CD4-positive, alpha-beta T cell treated with Interleukin-15 for 1 hour (primary cell): ENCODE results near the gene CACNA1I.

Experiments
- DNase-seq: peaks from one replicate; pipeline ENCODE4 v3.0.0-alpha.2; 2020

Gene CACNA1I

GRCh38 chr22:39671936-39672335 is 101.4 kb downstream of the CACNA1I start:
- DNase-seq: no peak

- no peak for DNase-seq
Observed at GRCh38 chr22:39674536-39674935, 104.0 kb downstream of the CACNA1I start.

GRCh38 chr22:39675947-39676346 is 105.4 kb downstream of the CACNA1I start:
- no peak for DNase-seq

- DNase-seq: no peak
Observed at GRCh38 chr22:39677967-39678366, 107.4 kb downstream of the CACNA1I start.

GRCh38 chr22:39678862-39679490 is 108.4 kb downstream of the CACNA1I start:
- DNase-seq: no peak

GRCh38 chr22:39679652-39680051 is 109.1 kb downstream of the CACNA1I start:
- DNase-seq: no peak

- DNase-seq: no peak
Observed at GRCh38 chr22:39680486-39680885, 109.9 kb downstream of the CACNA1I start.

GRCh38 chr22:39681038-39681861 is 110.7 kb downstream of the CACNA1I start:
- no peak for DNase-seq

- no peak for DNase-seq
Observed at GRCh38 chr22:39682994-39683393, 112.4 kb downstream of the CACNA1I start.

- DNase-seq: no peak
Observed at GRCh38 chr22:39683639-39684038, 113.1 kb downstream of the CACNA1I start.

- no peak for DNase-seq
Observed at GRCh38 chr22:39684702-39685281, 114.2 kb downstream of the CACNA1I start.

GRCh38 chr22:39685336-39686177 is 115.0 kb downstream of the CACNA1I start:
- no peak for DNase-seq

GRCh38 chr22:39686178-39686620 is 115.6 kb downstream of the CACNA1I start:
- DNase-seq: no peak

- DNase-seq: no peak
Observed at GRCh38 chr22:39686776-39687525, 116.4 kb downstream of the CACNA1I start.

- DNase-seq: no peak
Observed at GRCh38 chr22:39688186-39688785, 117.7 kb downstream of the CACNA1I start.

GRCh38 chr22:39689421-39689820 is 118.9 kb downstream of the CACNA1I start:
- no peak for DNase-seq

GRCh38 chr22:39690881-39691605 is 120.5 kb downstream of the CACNA1I start:
- DNase-seq: no peak

- DNase-seq: no peak
Observed at GRCh38 chr22:39693943-39694500, 123.5 kb downstream of the CACNA1I start.

GRCh38 chr22:39697790-39698430 is 127.4 kb downstream of the CACNA1I start:
- no peak for DNase-seq
